GM18868 (cell line): ENCODE data around the gene LAMA3.

Experiments used
- ATAC-seq: cut with Tn5 transposase; IDR thresholded peaks from one replicate; pipeline ENCODE4 v1.9.1; 2021; ENCODE audit warnings: mild to moderate bottlenecking, moderate library complexity; ENCODE audit not compliant: unreplicated experiment

Gene LAMA3

GRCh38 chr18:23763343-23763742, 74.1 kb downstream of the LAMA3 start:
- ATAC-seq = no peak

GRCh38 chr18:23765931-23766330, 76.7 kb downstream of the LAMA3 start:
- no peak for ATAC-seq

GRCh38 chr18:23772327-23773024, 83.2 kb downstream of the LAMA3 start:
- no peak for ATAC-seq

GRCh38 chr18:23776306-23776705, 87.1 kb downstream of the LAMA3 start:
- no peak for ATAC-seq

GRCh38 chr18:23778828-23779227, 89.6 kb downstream of the LAMA3 start:
- no peak for ATAC-seq

GRCh38 chr18:23779696-23780303, 90.5 kb downstream of the LAMA3 start:
- no peak for ATAC-seq

- ATAC-seq = no peak
Measured at GRCh38 chr18:23784832-23785245, 95.6 kb downstream of the LAMA3 start.

GRCh38 chr18:23793051-23793450, 103.8 kb downstream of the LAMA3 start:
- no peak for ATAC-seq

GRCh38 chr18:23793985-23794867, 105.0 kb downstream of the LAMA3 start:
- ATAC-seq = no peak

- no peak for ATAC-seq
Measured at GRCh38 chr18:23798249-23798648, 109.0 kb downstream of the LAMA3 start.

GRCh38 chr18:23798824-23799223, 109.6 kb downstream of the LAMA3 start:
- ATAC-seq = no peak

GRCh38 chr18:23799540-23799939, 110.3 kb downstream of the LAMA3 start:
- ATAC-seq = no peak

GRCh38 chr18:23800902-23801301, 111.6 kb downstream of the LAMA3 start:
- no peak for ATAC-seq

- no peak for ATAC-seq
Measured at GRCh38 chr18:23802817-23803216, 113.6 kb downstream of the LAMA3 start.

- no peak for ATAC-seq
Measured at GRCh38 chr18:23803755-23804154, 114.5 kb downstream of the LAMA3 start.

GRCh38 chr18:23805898-23806297, 116.6 kb downstream of the LAMA3 start:
- no peak for ATAC-seq

- ATAC-seq = no peak
Measured at GRCh38 chr18:23809415-23809814, 120.2 kb downstream of the LAMA3 start.

GRCh38 chr18:23810396-23810795, 121.1 kb downstream of the LAMA3 start:
- no peak for ATAC-seq

- no peak for ATAC-seq
Measured at GRCh38 chr18:23811176-23811575, 121.9 kb downstream of the LAMA3 start.

GRCh38 chr18:23812546-23813440, 123.5 kb downstream of the LAMA3 start:
- no peak for ATAC-seq
